Measurements from ENCODE around the gene RCSD1.

DNA sequence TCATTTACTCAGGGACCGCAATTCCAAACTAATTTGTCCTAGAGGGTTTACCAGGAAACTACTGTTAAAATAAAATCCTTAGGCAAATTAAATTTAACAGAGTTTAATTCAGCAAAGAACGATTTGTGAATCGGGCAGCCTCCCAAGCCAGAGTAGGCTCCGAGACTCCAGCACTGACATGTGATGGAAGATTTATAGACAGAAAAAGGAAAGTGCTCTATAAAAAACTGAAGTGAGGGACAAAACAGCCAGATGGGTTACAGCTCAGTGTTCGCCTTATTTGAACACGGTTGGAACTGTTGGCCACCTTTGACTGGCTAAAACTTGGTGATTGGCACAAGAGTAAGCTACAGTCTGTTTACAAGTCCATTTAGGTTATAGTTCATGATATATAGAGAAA lies 35.2 kb upstream of the RCSD1 start:
- TF ChIP-seq, protein P1, sequence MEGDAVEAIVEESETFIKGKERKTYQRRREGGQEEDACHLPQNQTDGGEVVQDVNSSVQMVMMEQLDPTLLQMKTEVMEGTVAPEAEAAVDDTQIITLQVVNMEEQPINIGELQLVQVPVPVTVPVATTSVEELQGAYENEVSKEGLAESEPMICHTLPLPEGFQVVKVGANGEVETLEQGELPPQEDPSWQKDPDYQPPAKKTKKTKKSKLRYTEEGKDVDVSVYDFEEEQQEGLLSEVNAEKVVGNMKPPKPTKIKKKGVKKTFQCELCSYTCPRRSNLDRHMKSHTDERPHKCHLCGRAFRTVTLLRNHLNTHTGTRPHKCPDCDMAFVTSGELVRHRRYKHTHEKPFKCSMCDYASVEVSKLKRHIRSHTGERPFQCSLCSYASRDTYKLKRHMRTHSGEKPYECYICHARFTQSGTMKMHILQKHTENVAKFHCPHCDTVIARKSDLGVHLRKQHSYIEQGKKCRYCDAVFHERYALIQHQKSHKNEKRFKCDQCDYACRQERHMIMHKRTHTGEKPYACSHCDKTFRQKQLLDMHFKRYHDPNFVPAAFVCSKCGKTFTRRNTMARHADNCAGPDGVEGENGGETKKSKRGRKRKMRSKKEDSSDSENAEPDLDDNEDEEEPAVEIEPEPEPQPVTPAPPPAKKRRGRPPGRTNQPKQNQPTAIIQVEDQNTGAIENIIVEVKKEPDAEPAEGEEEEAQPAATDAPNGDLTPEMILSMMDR (IDR thresholded peaks at IDR 0.05), result no peak
- TF ChIP-seq POLR2A (IDR thresholded peaks at IDR 0.05), result no peak
